ENCODE results near the gene ATF3.

Gene ATF3

GRCh38 chr1:212667223-212668139, 58.9 kb downstream of the ATF3 start:
- H3K4me3 ChIP-seq (replicated peaks in 1 of 2; ENCODE audit: low read depth in 2 of 2, low read length in 2 of 2) = peak overlapping the region; percentile 3 to 32
- peak; percentile 94 to 98 for DNase-seq (ENCODE audit: low read depth in 2 of 2)
- TF ChIP-seq CTCF (IDR thresholded peaks at IDR 0.05; ENCODE audit: low read depth, low read length) = no peak

GRCh38 chr1:212668477-212668876, 59.9 kb downstream of the ATF3 start:
- no peak overlapping the region for H3K4me3 ChIP-seq (replicated peaks in 1 of 2; ENCODE audit: low read depth in 2 of 2, low read length in 2 of 2)
- TF ChIP-seq CTCF (IDR thresholded peaks at IDR 0.05; ENCODE audit: low read depth, low read length) = no peak
- no peak for DNase-seq (ENCODE audit: low read depth in 2 of 2)

GRCh38 chr1:212669102-212669501, 60.5 kb downstream of the ATF3 start:
- peak; percentile 15 for TF ChIP-seq CTCF (IDR thresholded peaks at IDR 0.05; ENCODE audit: low read depth, low read length)
- DNase-seq (ENCODE audit: low read depth in 2 of 2) = peak; percentile 34 to 44
- H3K4me3 ChIP-seq (replicated peaks in 1 of 2; ENCODE audit: low read depth in 2 of 2, low read length in 2 of 2) = no peak overlapping the region

- no peak overlapping the region for H3K4me3 ChIP-seq (replicated peaks in 1 of 2; ENCODE audit: low read depth in 2 of 2, low read length in 2 of 2)
- no peak for TF ChIP-seq CTCF (IDR thresholded peaks at IDR 0.05; ENCODE audit: low read depth, low read length)
- DNase-seq (ENCODE audit: low read depth in 2 of 2) = no peak
These were observed 61.0 kb downstream of the ATF3 start for GRCh38 chr1:212669600-212669999.

- no peak overlapping the region for H3K4me3 ChIP-seq (replicated peaks in 1 of 2; ENCODE audit: low read depth in 2 of 2, low read length in 2 of 2)
- TF ChIP-seq CTCF (IDR thresholded peaks at IDR 0.05; ENCODE audit: low read depth, low read length) = no peak
- DNase-seq (ENCODE audit: low read depth in 2 of 2) = no peak
These were observed 61.7 kb downstream of the ATF3 start for GRCh38 chr1:212670301-212670700.

Data from cardiac fibroblast (primary cell).